Stimulated activated CD4-positive, alpha-beta T cell treated with anti-CD3 and anti-CD28 coated beads, Interleukin-15, amount 100 ng/mL, for 1 hour (primary cell): Measurements from ENCODE around the gene ADGRG6.

Source experiments
- DNase-seq, 2 donors: peaks; one replicate each; pipeline ENCODE4 v3.0.0-alpha.2; 2020; ENCODE audit warnings: low read depth in 1 of 2, low spot score in 1 of 2

ADGRG6 gene

GRCh38 chr6:142290851-142291250 lies 11.0 kb upstream of the ADGRG6 start:
- no peak for DNase-seq

DNA sequence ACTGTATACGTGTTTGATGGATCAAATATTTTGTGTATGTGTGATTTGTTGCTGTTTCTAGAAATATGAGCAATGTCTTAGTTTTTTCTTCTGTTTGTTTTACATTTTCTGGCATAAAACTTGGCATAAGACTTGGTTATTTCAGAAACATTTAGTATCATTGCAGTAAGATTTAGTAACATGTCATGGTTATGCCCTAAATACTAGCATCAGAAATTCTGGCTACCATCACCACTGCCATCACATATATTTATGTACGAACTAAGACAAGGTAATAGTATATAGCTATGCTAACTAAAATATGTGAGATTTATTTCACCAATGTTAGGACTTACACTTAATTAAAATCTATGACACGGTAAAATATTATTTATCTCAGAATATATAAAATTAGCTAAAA lies 10.3 kb upstream of the ADGRG6 start:
- no peak for DNase-seq

- DNase-seq: no peak
Observed at GRCh38 chr6:142292166-142292924, 9.5 kb upstream of the ADGRG6 start.

DNA sequence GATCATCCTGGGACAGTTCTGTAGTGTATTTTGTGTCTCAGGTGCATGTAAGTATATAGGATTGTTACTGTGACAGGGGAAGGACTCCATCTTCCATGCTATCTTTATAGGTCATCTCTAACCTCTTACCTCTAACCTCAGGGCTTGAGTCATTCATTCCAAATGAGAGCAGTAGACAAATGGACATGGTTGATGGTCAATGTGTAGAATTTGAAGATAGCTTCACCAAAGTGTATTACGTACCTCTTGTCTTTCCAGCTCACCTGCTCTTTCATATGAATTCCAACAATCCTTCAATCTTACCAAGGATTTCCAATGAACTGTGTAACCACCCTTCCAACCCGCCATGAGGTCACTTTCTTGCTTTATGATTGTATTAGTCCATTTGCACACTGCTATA lies 8.7 kb upstream of the ADGRG6 start:
- no peak for DNase-seq

DNA sequence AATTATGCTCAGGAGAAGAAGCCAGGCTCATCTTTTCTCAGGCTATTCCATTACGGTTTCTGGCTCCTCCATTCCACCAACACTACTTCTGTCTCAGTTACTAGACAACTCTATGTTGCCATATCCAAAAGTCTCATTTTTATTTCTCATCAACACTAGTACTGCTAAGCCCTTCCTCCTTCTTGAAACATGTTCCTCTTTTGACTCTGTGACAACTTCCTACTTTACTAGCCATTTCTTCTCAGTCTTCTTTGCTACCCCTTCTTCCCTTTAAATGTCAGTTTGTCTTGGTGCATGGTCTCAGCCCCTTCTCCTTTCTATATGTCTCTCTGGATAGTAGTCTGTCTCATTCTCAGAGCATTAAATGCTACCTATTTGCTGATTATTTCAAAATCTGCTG lies 7.1 kb upstream of the ADGRG6 start:
- no peak for DNase-seq

DNA sequence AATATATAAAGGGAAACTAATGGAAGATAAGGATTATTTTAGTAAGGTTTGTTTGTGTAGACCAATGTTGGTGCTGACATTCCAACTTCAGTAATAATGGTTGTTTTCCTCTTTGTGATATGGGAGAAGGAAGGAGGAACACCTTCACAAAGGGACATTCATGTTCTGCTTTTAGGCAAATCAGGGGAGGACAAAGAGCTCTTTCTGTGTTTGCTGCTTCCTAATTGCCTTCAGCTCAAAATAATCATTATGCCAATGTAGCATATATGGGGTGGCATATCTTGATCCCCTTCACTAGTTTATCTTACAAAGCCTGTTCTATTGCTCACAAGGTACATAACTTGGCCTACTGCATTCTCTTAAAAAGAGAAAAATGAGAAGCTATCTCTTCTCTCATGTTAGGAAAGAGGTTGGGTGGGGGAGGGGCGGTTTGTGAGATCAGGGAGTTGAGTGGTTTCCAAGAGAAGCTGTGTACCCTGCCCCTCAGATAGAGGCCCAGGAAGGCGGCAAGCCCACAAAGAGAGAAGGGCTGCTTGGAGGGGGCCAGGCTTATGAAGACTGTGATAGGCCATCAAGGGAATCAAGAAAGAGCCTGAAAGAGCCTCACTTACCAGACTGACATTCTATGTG lies 4.7 kb upstream of the ADGRG6 start:
- no peak for DNase-seq

DNA sequence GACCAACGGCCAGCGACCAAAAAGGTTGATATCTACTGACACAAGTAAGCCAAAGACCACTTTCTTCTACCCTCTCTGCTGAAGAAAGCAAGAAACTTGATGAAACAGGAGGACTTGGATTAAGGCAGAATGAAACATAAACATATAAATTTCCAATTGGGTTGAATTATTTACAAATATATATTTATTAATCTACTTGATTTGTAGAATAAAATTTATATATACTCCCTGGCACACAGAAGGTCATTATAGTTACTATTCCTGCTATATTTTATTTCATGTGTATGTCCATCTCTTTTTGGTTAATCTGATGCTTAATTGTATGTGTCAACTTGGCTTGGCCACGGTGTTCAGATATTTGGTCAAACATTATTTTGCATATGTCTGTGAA lies 4.2 kb upstream of the ADGRG6 start:
- no peak for DNase-seq

- no peak for DNase-seq
Observed at GRCh38 chr6:142297996-142298753, 3.6 kb upstream of the ADGRG6 start.

DNA sequence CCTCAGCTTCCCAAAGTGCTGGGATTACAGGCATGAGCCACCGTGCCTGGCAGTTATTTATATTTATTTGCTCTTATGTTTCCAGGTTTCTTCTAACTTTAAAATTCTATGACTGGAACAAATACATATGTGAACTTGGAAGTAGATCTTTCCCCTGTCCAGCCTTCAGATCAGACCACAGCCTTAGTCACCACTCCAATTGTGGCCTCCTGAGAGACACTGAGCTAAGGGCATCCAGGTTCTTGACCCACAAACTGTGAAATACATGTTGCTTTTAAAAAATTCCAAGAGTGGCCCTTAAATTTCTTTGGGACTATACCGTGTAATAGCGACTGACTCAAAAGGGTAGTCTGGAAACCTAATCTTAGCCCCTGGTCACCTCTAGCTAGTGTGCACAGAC lies 1.5 kb upstream of the ADGRG6 start:
- no peak for DNase-seq

- no peak for DNase-seq
Observed at GRCh38 chr6:142300758-142301650, 803 bp upstream of the ADGRG6 start.

DNA sequence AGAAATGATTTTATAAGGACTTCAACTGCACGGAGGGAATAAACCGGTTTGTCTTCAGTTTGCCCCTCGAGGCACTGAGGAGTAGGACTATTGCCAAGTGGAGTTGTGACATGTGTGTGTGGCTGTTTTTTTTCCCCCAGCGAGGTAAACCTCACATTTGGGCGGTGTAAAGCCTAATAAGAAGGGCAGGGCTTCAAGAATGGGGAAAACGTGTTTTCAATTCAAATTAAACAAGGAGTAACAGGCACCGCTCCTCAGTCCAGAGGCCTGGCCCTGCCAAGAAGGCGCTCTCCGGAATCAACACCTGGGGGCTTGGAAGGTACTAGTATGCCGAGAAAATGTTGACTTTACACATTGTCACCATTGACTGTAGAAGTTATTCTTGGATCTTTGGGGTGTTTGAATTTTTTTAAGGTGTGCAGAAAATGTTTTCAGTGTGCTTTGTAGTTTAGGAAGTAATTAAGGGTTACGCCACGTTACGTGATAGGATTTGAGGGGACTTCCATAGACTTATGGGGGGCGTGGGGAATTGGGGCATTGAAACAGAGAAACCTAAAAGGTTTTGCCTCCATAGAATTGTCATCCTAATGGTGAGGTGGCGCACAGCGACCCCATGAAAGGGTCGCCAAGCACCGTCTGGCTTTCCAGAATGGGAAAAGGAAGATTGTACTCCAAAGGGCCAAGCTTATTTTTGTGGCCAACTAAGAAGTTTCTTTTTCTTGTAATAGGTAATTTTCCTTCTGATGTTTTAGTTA lies 791 bp downstream of the ADGRG6 start:
- no peak for DNase-seq

DNA sequence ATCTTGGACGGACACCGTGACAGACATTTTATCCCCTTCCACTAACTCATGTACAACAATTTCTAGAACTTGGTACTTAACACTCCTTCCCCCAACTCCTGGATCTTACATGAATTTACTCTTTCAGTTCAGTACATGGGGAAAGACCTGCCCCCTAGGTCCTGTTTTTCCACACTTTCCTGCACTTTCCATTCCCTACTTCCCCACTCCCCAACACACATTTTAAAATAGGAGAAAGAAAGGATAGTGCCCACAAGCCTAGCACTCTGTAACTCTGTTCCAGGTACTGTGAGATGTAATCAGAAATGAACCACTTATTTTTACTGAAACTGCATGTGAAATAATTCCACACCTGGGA lies 1.3 kb downstream of the ADGRG6 start:
- no peak for DNase-seq

GRCh38 chr6:142304241-142304640 lies 2.4 kb downstream of the ADGRG6 start:
- no peak for DNase-seq

DNA sequence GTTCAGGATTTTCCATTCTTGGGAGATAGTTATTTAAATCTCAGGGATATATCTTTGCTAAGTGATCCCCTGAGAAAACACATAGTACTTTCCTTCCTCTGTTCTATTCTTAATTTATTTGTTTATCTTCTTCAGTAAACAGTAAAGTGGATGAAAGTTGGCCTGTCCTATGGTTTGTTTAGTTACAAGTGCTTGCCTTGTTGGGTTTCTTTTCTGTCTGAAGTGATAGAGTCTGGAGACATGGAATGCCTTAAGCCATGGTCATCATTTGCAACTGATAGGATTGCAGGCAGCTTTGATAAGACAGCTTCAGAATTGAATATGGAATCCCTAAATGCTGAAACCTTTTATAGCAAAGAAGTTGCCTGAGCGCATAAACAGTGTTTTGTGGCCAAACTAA lies 4.9 kb downstream of the ADGRG6 start:
- DNase-seq: no peak

DNA sequence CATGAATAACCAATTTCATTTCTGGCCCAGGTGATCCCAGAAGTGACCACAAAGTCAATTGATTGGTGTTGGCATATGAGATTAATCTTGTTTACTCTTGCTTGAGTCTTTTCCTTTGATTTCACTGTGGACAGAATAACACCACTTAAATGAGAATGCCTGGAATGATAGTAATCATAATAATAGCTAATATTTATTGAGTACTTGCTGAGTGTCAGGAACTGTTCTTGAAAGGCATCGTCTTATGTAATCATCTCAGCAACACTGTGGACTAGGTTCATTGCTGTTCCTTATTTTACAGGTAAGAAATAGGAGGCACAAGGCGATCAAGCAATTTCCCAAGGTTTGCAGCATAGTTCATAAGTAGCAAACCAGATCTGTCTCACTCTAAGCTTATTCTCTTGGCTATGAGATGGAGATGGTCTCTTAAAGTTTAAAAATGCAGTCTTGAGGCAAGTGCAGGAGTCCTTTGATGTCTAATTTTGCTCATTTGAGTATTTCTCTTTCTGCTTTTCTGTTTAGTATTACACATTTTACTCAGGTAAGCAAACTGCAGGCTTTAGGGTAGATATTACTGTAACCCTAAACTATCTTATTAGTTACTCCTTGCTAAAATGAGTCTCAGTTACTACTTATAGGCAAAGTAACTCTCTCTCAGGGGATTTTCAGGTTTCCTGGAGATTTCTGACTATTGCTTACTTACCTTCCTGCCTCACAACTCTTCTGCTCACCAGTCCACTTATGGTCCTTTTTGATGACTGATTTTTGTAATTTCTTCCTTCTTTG lies 6.3 kb downstream of the ADGRG6 start:
- no peak for DNase-seq

DNA sequence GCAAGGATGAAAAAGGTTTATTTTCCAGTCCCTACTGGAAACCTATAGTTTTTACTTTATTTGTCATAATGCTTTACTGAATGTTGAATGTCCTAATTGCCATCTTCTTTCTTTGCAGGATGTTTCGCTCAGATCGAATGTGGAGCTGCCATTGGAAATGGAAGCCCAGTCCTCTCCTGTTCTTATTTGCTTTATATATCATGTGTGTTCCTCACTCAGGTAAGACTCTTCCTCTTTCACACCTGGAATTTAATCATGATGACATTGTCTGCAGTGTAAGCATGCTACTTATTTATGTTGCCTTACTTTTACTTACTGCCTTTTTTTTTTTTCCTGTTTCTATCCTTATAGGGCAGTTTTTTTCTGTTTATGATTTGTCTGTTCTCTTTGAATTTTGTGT lies 7.6 kb downstream of the ADGRG6 start:
- no peak for DNase-seq

- no peak for DNase-seq
Observed at GRCh38 chr6:142313284-142313683, 11.5 kb downstream of the ADGRG6 start.

GRCh38 chr6:142316791-142317368 lies 15.1 kb downstream of the ADGRG6 start:
- no peak for DNase-seq

- no peak for DNase-seq
Observed at GRCh38 chr6:142318714-142319113, 16.9 kb downstream of the ADGRG6 start.

GRCh38 chr6:142320366-142320765 lies 18.6 kb downstream of the ADGRG6 start:
- DNase-seq: no peak
